ENCODE data around the gene SLC16A13.

SLC16A13 gene

GRCh38 chr17:7011942-7012254 is 23.9 kb upstream of the SLC16A13 start:
- no peak for DNase-seq (ENCODE audit: low read depth)

GRCh38 chr17:7014261-7014994 is 21.4 kb upstream of the SLC16A13 start:
- peak; percentile 98 for DNase-seq (ENCODE audit: low read depth)

GRCh38 chr17:7014995-7015958 is 20.5 kb upstream of the SLC16A13 start:
- peak; percentile 67 for DNase-seq (ENCODE audit: low read depth)

GRCh38 chr17:7016418-7016817 is 19.4 kb upstream of the SLC16A13 start:
- no peak for DNase-seq (ENCODE audit: low read depth)

DNA sequence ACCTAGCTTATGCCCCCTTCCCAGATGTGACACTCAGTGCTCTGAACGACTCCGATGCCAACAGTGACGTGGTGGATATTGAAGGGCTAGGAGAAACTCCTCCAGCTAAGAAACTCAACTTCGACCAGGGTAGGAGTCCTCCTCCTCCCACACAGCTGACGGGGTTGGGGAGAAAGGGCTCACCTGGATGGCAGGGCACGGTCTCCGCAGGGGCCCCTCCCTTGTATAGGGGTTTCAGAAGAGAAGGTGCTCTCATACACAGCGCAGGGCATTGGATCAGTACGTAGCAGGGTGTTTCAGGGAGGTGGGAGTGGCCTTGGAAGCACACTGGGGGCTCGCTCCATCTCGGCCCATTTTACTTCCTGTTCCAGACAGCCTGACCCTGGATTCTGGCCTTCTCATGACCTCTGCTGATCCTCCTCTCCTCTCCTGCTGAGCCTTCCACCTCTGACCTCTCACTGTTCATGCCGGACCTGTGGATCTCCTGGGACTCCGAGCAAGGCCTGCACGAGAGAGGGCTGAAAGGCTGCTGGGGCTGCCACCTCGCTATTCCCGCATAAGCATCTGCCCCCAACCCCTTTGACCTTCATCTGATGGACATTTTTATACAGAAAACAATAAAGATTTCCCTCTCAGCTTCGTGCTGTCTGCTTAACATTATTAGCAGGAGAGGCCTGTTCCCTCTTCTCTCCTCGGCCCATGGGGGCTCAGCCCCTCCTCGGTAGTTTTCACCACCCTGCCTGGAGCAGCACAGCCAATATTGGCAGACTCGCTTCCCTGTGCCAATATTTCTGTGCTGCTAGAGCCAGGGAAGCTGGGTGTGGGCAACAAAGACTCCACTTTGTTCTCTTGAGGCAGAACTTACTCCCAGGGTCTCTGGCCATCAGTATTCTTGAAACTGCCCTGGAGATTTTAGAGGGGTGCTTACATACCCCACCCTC is 18.7 kb upstream of the SLC16A13 start:
- DNase-seq (ENCODE audit: low read depth), result no peak

GRCh38 chr17:7017827-7018200 is 18.0 kb upstream of the SLC16A13 start:
- no peak for DNase-seq (ENCODE audit: low read depth)

DNA sequence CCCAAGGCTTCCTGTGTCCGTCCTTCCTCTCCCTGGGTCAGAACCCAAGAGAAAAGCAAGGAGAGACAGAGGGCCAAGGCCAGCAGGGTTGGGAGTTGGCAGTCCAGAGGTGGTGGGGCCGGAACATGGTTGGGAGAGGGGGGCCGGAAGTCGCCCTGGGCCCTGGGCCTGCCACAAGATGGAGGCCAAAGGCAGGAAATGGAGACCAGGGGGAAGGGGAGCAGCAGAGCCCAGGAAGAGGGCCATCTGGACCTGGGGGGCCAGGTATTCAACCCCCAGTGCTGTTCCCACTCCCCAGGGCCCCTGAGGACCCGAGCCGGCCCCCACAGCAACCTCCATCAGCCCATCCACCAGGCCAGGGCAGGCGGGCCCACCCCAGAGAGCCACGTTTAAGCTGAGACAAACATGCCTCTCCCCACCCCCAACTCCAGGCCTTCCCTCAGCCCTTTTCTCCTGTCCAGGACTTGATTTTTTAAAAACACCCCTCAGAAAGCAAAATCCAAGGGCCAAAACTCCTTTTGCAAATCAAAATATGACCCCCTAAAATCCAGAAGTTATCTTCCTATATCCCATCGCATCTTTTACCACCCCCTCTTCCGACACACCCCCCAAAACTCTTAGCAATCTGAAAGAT is 17.4 kb upstream of the SLC16A13 start:
- DNase-seq (ENCODE audit: low read depth), result no peak

DNA sequence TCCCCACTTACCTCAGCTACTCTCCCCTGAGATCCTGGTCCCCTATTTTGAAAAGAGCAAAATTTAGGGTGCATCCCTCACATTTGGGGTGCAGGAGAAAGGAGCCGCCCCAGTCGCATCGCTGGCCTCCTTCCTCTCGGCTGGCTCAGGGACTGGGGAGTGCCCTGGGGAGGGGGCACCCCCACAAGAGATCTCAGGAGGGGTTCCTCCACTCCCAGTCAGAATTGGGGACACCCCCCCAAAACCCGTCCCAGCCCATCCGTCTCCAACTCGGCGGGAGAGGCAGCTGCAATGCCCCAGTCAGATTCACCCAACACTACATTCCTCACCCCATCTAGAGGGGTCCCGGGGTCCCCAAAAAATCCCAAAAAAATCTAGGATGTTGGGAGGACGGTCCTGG is 16.4 kb upstream of the SLC16A13 start:
- DNase-seq (ENCODE audit: low read depth), result no peak

DNA sequence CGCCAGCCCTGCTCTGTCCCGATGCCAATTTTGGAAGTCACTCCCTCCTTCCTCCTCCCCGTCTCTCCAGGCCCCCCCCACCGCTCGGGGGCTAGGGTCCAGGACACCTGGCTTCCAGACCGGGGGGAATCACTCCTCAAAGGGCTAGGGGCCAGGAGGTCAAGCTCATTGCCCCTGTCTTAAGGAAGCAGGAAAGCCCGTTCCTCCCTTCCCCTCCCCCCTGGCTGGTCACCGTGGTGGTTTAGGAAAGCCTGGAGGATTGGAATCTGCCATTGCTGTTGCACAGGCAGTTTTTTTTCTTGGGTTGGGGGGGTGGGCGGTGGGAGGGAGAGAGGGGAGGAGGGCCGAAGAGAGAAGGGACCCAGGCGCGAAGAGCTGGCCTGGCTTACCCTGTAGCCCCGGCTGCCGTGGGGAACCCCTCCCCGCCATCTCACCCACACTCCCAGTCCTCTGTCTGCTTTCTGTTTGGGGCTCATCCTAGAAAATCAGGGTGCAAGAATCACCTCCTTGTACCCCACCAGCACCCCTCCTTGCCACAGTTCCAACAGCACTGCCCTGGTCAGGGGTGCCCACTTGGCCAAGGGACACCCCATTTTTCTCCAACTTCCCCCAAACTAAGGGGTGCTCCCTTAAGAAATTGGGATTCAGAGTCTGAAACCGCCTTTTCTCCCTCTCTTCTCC is 15.8 kb upstream of the SLC16A13 start:
- peak; percentile 62 for DNase-seq (ENCODE audit: low read depth)

- no peak for DNase-seq (ENCODE audit: low read depth)
Observed at GRCh38 chr17:7020894-7021664, 14.7 kb upstream of the SLC16A13 start.

- DNase-seq (ENCODE audit: low read depth), result peak; percentile 74
Observed at GRCh38 chr17:7021993-7022778, 13.6 kb upstream of the SLC16A13 start.

DNA sequence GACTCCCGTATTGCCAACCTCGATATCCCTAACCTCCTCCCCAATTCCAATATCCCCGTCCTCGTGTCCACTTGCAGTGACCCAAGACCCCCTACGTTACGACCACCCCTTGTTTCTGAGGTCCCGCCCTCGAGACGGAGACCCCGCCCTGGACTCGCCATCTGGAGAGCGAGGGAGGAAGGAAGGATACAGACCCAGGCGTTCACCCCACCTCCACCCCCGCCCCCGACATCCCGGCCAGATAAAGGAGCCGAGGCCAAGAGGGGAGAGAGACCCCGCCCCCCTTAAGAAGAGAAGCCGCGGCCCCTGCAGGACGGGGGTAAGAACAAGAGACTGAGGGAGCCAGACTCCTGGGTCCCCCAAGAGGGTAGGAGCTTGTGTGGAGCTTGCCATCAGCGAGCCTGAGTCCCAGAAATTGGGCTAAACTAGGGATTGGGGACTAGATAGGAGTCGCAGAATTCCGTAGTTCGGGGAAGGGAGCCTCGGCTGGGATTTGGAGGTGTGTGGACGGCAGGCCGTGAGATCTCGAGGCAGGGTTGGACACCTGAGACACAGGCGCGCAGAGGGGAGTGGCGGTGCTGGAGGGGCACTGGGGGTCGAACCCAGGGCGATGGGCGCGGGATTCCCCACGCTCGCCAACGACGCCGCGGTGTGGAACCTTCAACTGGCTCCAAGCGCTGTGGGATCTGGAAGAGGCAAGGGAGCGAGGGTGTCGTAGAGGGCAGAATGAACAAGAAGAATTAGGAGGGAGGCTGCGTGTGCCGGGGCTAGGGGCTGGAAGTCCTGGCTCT is 12.8 kb upstream of the SLC16A13 start, which contains the start of gene BCL6B:
Gene BCL6B (plus strand): TSS at position 270 of the 791 bp plus-strand sequence. CDS start 622 bp downstream, outside the sequence.
- DNase-seq (ENCODE audit: low read depth), result no peak

DNA sequence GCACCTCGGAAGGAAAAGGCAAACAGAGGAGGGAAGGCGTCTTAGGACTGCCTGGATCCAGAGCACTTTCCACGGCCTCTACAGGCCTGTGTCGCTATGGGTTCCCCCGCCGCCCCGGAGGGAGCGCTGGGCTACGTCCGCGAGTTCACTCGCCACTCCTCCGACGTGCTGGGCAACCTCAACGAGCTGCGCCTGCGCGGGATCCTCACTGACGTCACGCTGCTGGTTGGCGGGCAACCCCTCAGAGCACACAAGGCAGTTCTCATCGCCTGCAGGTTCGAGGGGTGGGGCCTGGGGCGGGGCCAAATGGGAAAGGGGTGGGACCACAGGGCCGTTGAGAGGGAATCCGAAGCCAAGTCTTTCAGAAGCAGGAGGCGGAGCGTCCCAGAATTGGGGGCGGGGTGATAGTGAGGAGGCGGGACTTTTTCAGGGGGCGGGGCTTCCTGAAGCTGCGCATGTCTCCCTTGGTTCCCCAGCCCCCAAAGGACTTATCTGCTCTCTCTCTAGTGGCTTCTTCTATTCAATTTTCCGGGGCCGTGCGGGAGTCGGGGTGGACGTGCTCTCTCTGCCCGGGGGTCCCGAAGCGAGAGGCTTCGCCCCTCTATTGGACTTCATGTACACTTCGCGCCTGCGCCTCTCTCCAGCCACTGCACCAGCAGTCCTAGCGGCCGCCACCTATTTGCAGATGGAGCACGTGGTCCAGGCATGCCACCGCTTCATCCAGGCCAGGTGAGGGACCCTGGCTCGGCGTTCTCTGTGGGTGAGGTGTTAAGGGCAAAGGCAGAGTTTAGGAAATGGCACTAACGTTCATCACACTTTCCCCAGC is 12.0 kb upstream of the SLC16A13 start:
- peak; percentile 82 for DNase-seq (ENCODE audit: low read depth)

DNA sequence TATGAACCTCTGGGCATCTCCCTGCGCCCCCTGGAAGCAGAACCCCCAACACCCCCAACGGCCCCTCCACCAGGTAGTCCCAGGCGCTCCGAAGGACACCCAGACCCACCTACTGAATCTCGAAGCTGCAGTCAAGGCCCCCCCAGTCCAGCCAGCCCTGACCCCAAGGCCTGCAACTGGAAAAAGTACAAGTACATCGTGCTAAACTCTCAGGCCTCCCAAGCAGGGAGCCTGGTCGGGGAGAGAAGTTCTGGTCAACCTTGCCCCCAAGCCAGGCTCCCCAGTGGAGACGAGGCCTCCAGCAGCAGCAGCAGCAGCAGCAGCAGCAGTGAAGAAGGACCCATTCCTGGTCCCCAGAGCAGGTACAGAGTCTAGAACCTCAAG is 11.4 kb upstream of the SLC16A13 start:
- DNase-seq (ENCODE audit: low read depth), result no peak

DNA sequence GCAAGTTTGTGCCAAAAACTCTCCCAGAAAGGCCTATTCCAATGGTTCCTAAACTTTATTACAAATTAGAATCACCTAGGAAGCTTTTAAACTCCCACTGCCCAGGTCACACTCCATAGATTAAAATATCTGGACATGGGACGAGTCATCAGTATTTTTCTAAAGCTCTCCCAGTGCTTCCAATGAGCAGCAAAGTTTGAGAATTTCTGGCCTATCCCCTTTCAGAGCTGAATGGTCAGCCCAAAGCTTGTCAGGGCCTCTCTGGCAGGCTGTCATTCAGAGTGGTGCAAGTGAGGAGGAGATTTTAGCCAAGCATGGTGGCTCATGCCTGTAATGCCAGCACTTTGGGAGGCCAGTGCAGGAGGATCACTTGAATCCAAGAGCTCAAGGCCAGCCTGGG is 10.6 kb upstream of the SLC16A13 start:
- DNase-seq (ENCODE audit: low read depth), result no peak

- no peak for DNase-seq (ENCODE audit: low read depth)
Observed at GRCh38 chr17:7026471-7027115, 9.2 kb upstream of the SLC16A13 start.

GRCh38 chr17:7027335-7027734 is 8.5 kb upstream of the SLC16A13 start:
- DNase-seq (ENCODE audit: low read depth), result no peak
